HepG2 (cell line): ENCODE results near the gene CYTH1. TPM values are rescaled to one million over a fixed set of nuclear protein-coding genes. Genes with fewer than 3 reads are reported as not detected.
A peak's percentile ranks its signal among the peaks of the same experiment; 100 is the strongest.

Source experiments
- ARNT2 ChIP-seq: sonication (generic); formaldehyde crosslinking; IDR thresholded peaks from 2 replicates; pipeline ENCODE4 v1.8.0; 2022; ENCODE audit warnings: mild to moderate bottlenecking, low read depth, missing genetic modification reagents, moderate library complexity
- CBFB ChIP-seq: sonication (generic); formaldehyde crosslinking; IDR thresholded peaks from 2 replicates; pipeline ENCODE4 v1.4.0; 2020; ENCODE audit warnings: missing genetic modification reagents
- CEBPG ChIP-seq: IDR thresholded peaks from 2 replicates; pipeline ENCODE4 v1.6.1; 2016
- DNMT1 ChIP-seq: sonication (generic); formaldehyde crosslinking; IDR thresholded peaks from 2 replicates; pipeline ENCODE4 v1.5.1; 2020; ENCODE audit warnings: mild to moderate bottlenecking, missing genetic modification reagents
- GMEB1 ChIP-seq: sonication (generic); formaldehyde crosslinking; IDR thresholded peaks from 2 replicates; pipeline ENCODE4 v1.5.1; 2020; ENCODE audit warnings: missing genetic modification reagents, mild to moderate bottlenecking, borderline replicate concordance
- HOMEZ ChIP-seq: IDR thresholded peaks from 2 replicates; pipeline ENCODE4 v1.6.1; 2016; ENCODE audit warnings: low read depth
- KDM1A ChIP-seq: IDR thresholded peaks from 2 replicates; pipeline ENCODE4 v1.6.1; 2016; ENCODE audit warnings: missing compliant biosample characterization
- MED13 ChIP-seq: sonication (generic); formaldehyde crosslinking; IDR thresholded peaks from 2 replicates; pipeline ENCODE4 v1.5.0; 2020; ENCODE audit warnings: missing genetic modification reagents
- MEIS1 ChIP-seq: sonication (generic); formaldehyde crosslinking; IDR thresholded peaks from 2 replicates; pipeline ENCODE4 v1.9.0; 2021; ENCODE audit warnings: mild to moderate bottlenecking, missing genetic modification reagents, moderate library complexity, borderline replicate concordance
- MXD4 ChIP-seq: IDR thresholded peaks from 2 replicates; pipeline ENCODE4 v1.6.1; 2016; ENCODE audit warnings: mild to moderate bottlenecking, missing biosample characterization, missing genetic modification reagents
- SATB2 ChIP-seq: sonication (generic); formaldehyde crosslinking; IDR thresholded peaks from 2 replicates; pipeline ENCODE4 v1.5.0; 2020; ENCODE audit warnings: missing genetic modification reagents
- TIGD3 ChIP-seq: sonication (generic); formaldehyde crosslinking; IDR thresholded peaks from 2 replicates; pipeline ENCODE4 v1.5.1; 2020; ENCODE audit warnings: mild to moderate bottlenecking, missing genetic modification reagents, borderline replicate concordance
- TSC22D2 ChIP-seq: sonication (generic); formaldehyde crosslinking; IDR thresholded peaks from 2 replicates; pipeline ENCODE4 v1.5.1; 2020; ENCODE audit warnings: missing genetic modification reagents, mild to moderate bottlenecking, borderline replicate concordance
- ZC3H4 ChIP-seq: sonication (generic); formaldehyde crosslinking; IDR thresholded peaks from 2 replicates; pipeline ENCODE4 v1.4.0; 2020; ENCODE audit warnings: missing genetic modification reagents, borderline replicate concordance
- ZFYVE20 ChIP-seq: sonication (generic); formaldehyde crosslinking; IDR thresholded peaks from 2 replicates; pipeline ENCODE4 v1.8.0; 2023; ENCODE audit warnings: low read depth, mild to moderate bottlenecking, moderate library complexity, missing genetic modification reagents, borderline replicate concordance
- ZNF225 ChIP-seq: sonication (generic); formaldehyde crosslinking; IDR thresholded peaks from 2 replicates; pipeline ENCODE4 v1.4.0; 2020; ENCODE audit warnings: mild to moderate bottlenecking, missing genetic modification reagents
- ZNF274 ChIP-seq: sonication (generic); formaldehyde crosslinking; IDR thresholded peaks from 2 replicates; pipeline ENCODE4 v1.5.1; 2020; ENCODE audit warnings: mild to moderate bottlenecking, missing genetic modification reagents
- ZNF276 ChIP-seq: sonication (generic); formaldehyde crosslinking; IDR thresholded peaks from 2 replicates; pipeline ENCODE4 v1.4.0; 2020; ENCODE audit warnings: mild to moderate bottlenecking, low read depth, missing genetic modification reagents
- ZNF710 ChIP-seq: sonication (generic); formaldehyde crosslinking; IDR thresholded peaks from 2 replicates; pipeline ENCODE4 v1.5.0; 2020; ENCODE audit warnings: mild to moderate bottlenecking, missing genetic modification reagents, borderline replicate concordance
- ZSCAN20 ChIP-seq: sonication (generic); formaldehyde crosslinking; IDR thresholded peaks from 2 replicates; pipeline ENCODE4 v1.4.0; 2020; ENCODE audit warnings: missing genetic modification reagents, mild to moderate bottlenecking, borderline replicate concordance
- polyA plus RNA-seq, 8 experiments: library from polyadenylated mRNA; depleted of rRNA in 3 of 8; stranded (reverse) in 7 of 8; unstranded in 1 of 8; fragments of >200 nt; fragmentation: Illumina TruSeq in 4 of 8; extraction: Trizol in 4 of 8; gene quantifications; 2 replicates each; pipeline versions ENCODE4 v1.2.1 to v1.2.3, GENCODE V29; 2011 to 2016; ENCODE audit warnings: low read depth in 4 of 8, missing spikeins in 1 of 8, mixed read lengths in 1 of 8; ENCODE audit not compliant: insufficient read depth in 1 of 8
- total RNA-seq, 5 experiments: library from RNA; depleted of rRNA; stranded (reverse); fragments of >200 nt; fragmentation: Illumina TruSeq; extraction: Trizol; gene quantifications; 2 replicates each; pipeline ENCODE4 v1.2.3, GENCODE V29; 2016; ENCODE audit warnings: low read depth in 1 of 5

Gene CYTH1
- total and polyA plus RNA-seq, 2 of the 13 experiments (the other 11 are each of a cell fraction or from before 2014, with no cell fraction given) = 20.1 to 48.9 TPM

GRCh38 chr17:78746263-78746948, 35.7 kb downstream of the CYTH1 start (continued):
- TF ChIP-seq ZNF710 (CRISPR knock-in tag) (no peak), ZNF276 (CRISPR knock-in tag) (no peak), CEBPG (CRISPR knock-in tag) (peak; percentile 86), ZC3H4 (CRISPR knock-in tag) (no peak), GMEB1 (CRISPR knock-in tag) (no peak), HOMEZ (CRISPR knock-in tag) (peak; percentile 48; the same call in 1 of the 2 replicates), TSC22D2 (no peak), KDM1A (CRISPR knock-in tag) (no peak), ZFYVE20 (CRISPR knock-in tag) (no peak), MEIS1 (no peak), SATB2 (no peak), DNMT1 (no peak), ZNF274 (CRISPR knock-in tag) (no peak), ZSCAN20 (CRISPR knock-in tag) (no peak), MED13 (no peak), ZNF225 (CRISPR knock-in tag) (no peak), CBFB (CRISPR knock-in tag) (no peak), MXD4 (CRISPR knock-in tag) (0 out of 2 replicates have a peak, but pooled peaks have one; percentile 57), ARNT2 (CRISPR knock-in tag) (no peak), TIGD3 (CRISPR knock-in tag) (no peak)
